Central memory CD8-positive, alpha-beta T cell (primary cell): Measurements from ENCODE around the gene KCNA5.

Experiments
- ATAC-seq: fragments of 150-1000 bp; cut with Tn5 transposase; replicated peaks from 2 replicates; pipeline ENCODE4 v1.10.0; 2022; ENCODE audit warnings: mild to moderate bottlenecking, moderate FRiP score, moderate number of reproducible peaks; ENCODE audit not compliant: poor library complexity, severe bottlenecking; ENCODE audit errors: extremely low read depth
- DNase-seq, 2 donors: peaks; one replicate each; pipeline ENCODE4 v3.0.0; 2021; ENCODE audit warnings: low spot score in 2 of 2
- H3K27ac Mint-ChIP-seq: one replicate; pipeline ENCODE4 v1.8.0; 2022; ENCODE audit warnings: low read depth, mild to moderate bottlenecking, moderate library complexity, mixed read lengths
- H3K27me3 Mint-ChIP-seq: one replicate; pipeline ENCODE4 v1.8.0; 2022; ENCODE audit warnings: mixed read lengths
- H3K36me3 Mint-ChIP-seq: one replicate; pipeline ENCODE4 v1.8.0; 2022; ENCODE audit warnings: mild to moderate bottlenecking, moderate library complexity, mixed read lengths; ENCODE audit not compliant: insufficient read depth
- H3K4me1 Mint-ChIP-seq: one replicate; pipeline ENCODE4 v1.8.0; 2022; ENCODE audit warnings: mixed read lengths
- H3K4me3 Mint-ChIP-seq: one replicate; pipeline ENCODE4 v1.8.0; 2022; ENCODE audit warnings: mild to moderate bottlenecking, moderate library complexity, mixed read lengths
- H3K9me3 Mint-ChIP-seq: one replicate; pipeline ENCODE4 v1.8.0; 2022; ENCODE audit warnings: mixed read lengths

Gene KCNA5

DNA sequence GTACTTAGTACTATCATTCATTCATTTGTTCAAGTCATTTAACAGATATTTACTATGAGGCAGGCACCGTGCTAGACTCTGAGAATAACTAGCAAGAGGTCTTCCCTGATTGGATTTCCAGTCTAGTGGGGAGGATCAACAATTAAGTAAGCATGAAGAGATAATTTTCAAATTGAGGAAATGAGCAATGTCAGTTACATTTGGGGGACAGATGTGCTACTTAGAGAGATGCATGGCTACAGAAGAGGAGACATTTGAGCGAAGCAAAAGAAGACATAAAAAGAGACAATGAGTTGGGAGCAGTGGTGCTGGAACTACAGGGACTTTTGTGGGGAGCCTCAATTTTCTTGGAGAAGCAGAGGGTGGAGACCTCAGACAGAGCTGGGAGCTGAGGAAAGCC is 7.7 kb downstream of the KCNA5 start:
- H3K4me3 Mint-ChIP-seq: no peak overlapping the region
- H3K36me3 Mint-ChIP-seq: no peaks in the 10 kb centered on the region
- no peak for ATAC-seq
- no peak for DNase-seq
- H3K9me3 Mint-ChIP-seq: no peaks in the 10 kb centered on the region
- no peaks in the 10 kb centered on the region for H3K4me1 Mint-ChIP-seq
- H3K27ac Mint-ChIP-seq: no peak overlapping the region
- H3K27me3 Mint-ChIP-seq: peaks cover 43% of the 10 kb centered on the region

GRCh38 chr12:5051913-5052312 is 8.2 kb downstream of the KCNA5 start:
- Mint-ChIP-seq H3K4me1 (no peaks in the 10 kb centered on the region), H3K4me3 (no peak overlapping the region), H3K27me3 (peaks cover 43% of the 10 kb centered on the region), H3K9me3 (no peaks in the 10 kb centered on the region), H3K27ac (no peak overlapping the region), H3K36me3 (no peaks in the 10 kb centered on the region)
- no peak for DNase-seq
- no peak for ATAC-seq

- no peak for ATAC-seq
- Mint-ChIP-seq H3K4me3 (no peak overlapping the region), H3K36me3 (no peaks in the 10 kb centered on the region), H3K27me3 (peaks cover 48% of the 10 kb centered on the region), H3K9me3 (no peaks in the 10 kb centered on the region), H3K4me1 (no peaks in the 10 kb centered on the region), H3K27ac (no peak overlapping the region)
- DNase-seq: no peak
These were observed 8.7 kb downstream of the KCNA5 start for GRCh38 chr12:5052348-5052747.

DNA sequence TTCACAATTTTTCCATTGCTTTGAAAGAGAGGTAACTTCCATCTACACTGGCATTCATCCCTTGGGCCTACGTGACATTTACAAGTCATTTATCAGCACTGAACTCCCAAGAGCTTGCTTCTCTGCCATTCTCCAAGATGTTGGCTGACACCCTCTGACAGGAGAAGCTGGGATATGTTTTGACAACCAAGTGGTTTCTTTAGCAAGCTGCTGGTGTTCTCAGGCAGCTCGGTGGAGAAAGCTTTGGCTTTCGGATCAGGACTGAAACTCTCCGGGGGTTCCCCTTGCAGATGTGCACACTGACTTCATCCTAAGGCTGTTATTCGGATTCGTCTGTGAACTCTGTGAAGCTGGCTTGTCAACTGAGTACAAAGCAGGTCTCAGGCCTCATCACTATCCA is 15.7 kb downstream of the KCNA5 start:
- no peaks in the 10 kb centered on the region for H3K36me3 Mint-ChIP-seq
- no peak for ATAC-seq
- H3K27ac Mint-ChIP-seq: no peak overlapping the region
- DNase-seq: no peak
- H3K4me1 Mint-ChIP-seq: no peaks in the 10 kb centered on the region
- H3K27me3 Mint-ChIP-seq: peaks cover 49% of the 10 kb centered on the region
- no peaks in the 10 kb centered on the region for H3K9me3 Mint-ChIP-seq
- H3K4me3 Mint-ChIP-seq: no peak overlapping the region

DNA sequence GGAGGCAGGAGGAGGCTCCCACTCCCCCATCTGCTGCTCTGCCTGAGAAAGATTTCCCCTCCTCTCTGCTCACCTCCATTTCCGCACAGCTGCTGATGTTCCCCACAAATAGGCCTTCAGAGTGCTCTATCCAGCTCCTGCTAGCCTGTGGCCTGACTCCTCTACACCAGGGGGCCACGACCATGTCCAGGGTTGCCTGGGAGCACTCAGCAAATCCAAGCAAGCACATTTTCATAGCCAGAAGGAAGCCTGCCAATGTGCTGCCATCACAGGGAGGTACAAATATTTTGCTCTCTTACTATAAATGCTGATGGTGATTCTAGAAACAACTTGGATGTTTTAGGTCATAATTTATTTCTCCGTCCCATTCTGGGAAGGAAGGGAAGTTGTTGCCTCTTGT is 17.3 kb downstream of the KCNA5 start:
- peaks cover 50% of the 10 kb centered on the region for H3K27me3 Mint-ChIP-seq
- DNase-seq (no peak), ATAC-seq (no peak)
- no peaks in the 10 kb centered on the region for H3K9me3 Mint-ChIP-seq
- no peak overlapping the region for H3K4me3 Mint-ChIP-seq
- H3K4me1 Mint-ChIP-seq: no peaks in the 10 kb centered on the region
- H3K36me3 Mint-ChIP-seq: no peaks in the 10 kb centered on the region
- no peak overlapping the region for H3K27ac Mint-ChIP-seq

- Mint-ChIP-seq H3K4me1 (no peaks in the 10 kb centered on the region), H3K9me3 (no peaks in the 10 kb centered on the region), H3K4me3 (no peak overlapping the region), H3K27me3 (peaks cover 41% of the 10 kb centered on the region), H3K36me3 (no peaks in the 10 kb centered on the region), H3K27ac (no peak overlapping the region)
- no peak for ATAC-seq
- DNase-seq: no peak
These were observed 19.5 kb downstream of the KCNA5 start for GRCh38 chr12:5063149-5063548.

DNA sequence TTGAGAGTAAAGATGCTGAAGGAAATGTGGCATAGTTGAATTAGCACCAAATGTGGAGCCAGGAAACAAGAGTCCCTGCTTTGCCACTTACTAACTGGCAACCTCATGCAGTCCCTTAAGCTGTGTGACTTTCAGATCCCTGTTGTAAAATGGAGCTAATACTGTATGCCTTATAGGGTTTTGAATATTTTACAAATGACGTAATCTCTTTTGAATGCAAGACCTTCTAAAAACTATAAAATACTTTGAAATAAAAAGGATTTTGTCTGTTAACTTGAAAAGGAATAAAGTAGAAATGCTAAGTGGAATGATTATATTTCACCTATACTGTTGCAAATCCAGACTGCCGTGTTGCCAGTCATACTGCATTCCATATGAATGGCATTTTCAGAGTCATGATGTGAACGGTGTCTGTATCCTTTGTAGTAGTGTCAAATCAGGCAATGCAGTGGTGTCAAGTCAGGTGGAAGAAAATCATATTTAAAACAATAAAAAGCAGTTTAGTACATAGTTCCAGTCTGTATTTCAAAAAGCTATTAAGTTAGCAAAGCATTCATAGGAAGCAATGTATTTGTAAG is 21.3 kb downstream of the KCNA5 start:
- no peak for DNase-seq
- no peaks in the 10 kb centered on the region for H3K36me3 Mint-ChIP-seq
- no peaks in the 10 kb centered on the region for H3K4me1 Mint-ChIP-seq
- peaks cover 48% of the 10 kb centered on the region for H3K27me3 Mint-ChIP-seq
- H3K9me3 Mint-ChIP-seq: no peaks in the 10 kb centered on the region
- no peak for ATAC-seq
- H3K4me3 Mint-ChIP-seq: no peak overlapping the region
- no peak overlapping the region for H3K27ac Mint-ChIP-seq

DNA sequence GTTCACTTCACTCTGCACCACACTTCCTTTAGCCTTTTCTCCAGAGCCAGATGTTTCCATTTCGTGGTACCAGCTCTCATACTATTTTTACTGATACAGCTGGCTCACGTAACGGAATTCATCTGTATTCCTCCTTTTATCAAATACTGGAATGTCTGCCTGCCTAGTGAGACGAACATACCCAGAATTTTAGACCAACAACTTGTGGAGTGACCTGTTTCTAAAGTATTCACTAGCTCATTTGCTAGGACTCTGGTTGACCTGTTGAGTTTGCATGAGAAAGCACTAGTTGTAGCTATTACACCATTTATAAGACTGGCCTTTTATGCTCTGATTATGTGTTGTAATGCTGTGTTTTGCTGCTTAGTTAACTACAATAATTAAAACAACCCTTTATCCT is 22.6 kb downstream of the KCNA5 start:
- Mint-ChIP-seq H3K27me3 (peaks cover 48% of the 10 kb centered on the region), H3K36me3 (no peaks in the 10 kb centered on the region), H3K4me1 (no peaks in the 10 kb centered on the region), H3K27ac (no peak overlapping the region), H3K4me3 (no peak overlapping the region), H3K9me3 (no peaks in the 10 kb centered on the region)
- ATAC-seq (no peak), DNase-seq (no peak)

GRCh38 chr12:5068126-5068525 is 24.4 kb downstream of the KCNA5 start:
- no peak for ATAC-seq
- Mint-ChIP-seq H3K27me3 (peaks cover 58% of the 10 kb centered on the region), H3K4me3 (no peak overlapping the region), H3K27ac (no peak overlapping the region), H3K4me1 (no peaks in the 10 kb centered on the region), H3K9me3 (no peaks in the 10 kb centered on the region), H3K36me3 (no peaks in the 10 kb centered on the region)
- no peak for DNase-seq

- no peak overlapping the region for H3K27ac Mint-ChIP-seq
- no peaks in the 10 kb centered on the region for H3K9me3 Mint-ChIP-seq
- H3K4me1 Mint-ChIP-seq: no peaks in the 10 kb centered on the region
- H3K4me3 Mint-ChIP-seq: no peak overlapping the region
- H3K27me3 Mint-ChIP-seq: peaks cover 62% of the 10 kb centered on the region
- DNase-seq (no peak), ATAC-seq (no peak)
- H3K36me3 Mint-ChIP-seq: no peaks in the 10 kb centered on the region
These were observed 24.9 kb downstream of the KCNA5 start for GRCh38 chr12:5068619-5069018.

DNA sequence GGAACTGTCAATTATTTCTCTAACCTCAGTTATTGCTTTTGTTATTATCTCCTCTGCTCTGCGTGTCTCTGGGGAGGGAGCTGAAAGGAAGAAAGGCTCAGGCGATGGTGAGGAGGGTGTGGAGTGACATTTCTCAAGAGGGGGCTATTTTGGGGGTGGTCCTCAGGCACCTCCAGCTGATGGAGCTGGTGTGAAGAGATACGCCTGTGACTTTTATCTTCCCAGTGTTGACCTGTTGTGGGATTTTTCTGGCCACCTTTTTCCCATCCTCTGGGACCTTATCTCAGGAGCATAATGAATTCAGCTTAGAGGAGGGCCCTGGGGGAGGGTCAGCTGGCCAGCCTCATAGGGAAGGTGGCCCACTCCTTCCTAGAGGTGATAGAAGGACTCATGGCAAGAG is 26.4 kb downstream of the KCNA5 start:
- no peaks in the 10 kb centered on the region for H3K36me3 Mint-ChIP-seq
- H3K27ac Mint-ChIP-seq: no peak overlapping the region

DNA sequence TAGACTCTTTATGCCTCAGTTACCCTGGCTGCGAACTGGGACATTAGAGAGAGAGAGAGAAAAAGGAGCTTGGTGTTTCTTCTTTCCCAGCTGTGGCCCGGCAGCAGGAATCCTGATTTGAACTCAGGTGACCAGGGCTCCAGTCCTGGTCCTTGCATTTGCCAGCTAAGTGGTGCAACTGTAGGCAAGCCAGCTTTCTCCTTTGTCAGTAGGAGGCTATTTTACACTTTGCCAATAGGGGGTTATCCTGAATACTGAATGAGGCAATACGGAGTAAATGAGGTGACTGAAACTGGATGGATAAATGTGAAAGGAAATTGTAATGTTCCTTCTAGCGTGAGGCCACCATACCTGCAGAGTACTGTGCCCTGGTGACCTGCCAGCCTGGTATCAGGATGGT is 27.8 kb downstream of the KCNA5 start:
- Mint-ChIP-seq H3K27me3 (peaks cover 58% of the 10 kb centered on the region), H3K4me3 (no peak overlapping the region), H3K36me3 (no peaks in the 10 kb centered on the region), H3K4me1 (no peaks in the 10 kb centered on the region), H3K9me3 (no peaks in the 10 kb centered on the region), H3K27ac (no peak overlapping the region)
- no peak for DNase-seq
- ATAC-seq: no peak

More for the DNA sequence above, 26.4 kb downstream of the KCNA5 start:
- Mint-ChIP-seq H3K4me1 (no peaks in the 10 kb centered on the region), H3K9me3 (no peaks in the 10 kb centered on the region), H3K4me3 (no peak overlapping the region), H3K27me3 (peaks cover 58% of the 10 kb centered on the region)
- ATAC-seq (no peak), DNase-seq (no peak)

GRCh38 chr12:5072311-5072710 is 28.6 kb downstream of the KCNA5 start:
- Mint-ChIP-seq H3K36me3 (no peaks in the 10 kb centered on the region), H3K27ac (no peak overlapping the region), H3K9me3 (no peaks in the 10 kb centered on the region), H3K27me3 (peaks cover 58% of the 10 kb centered on the region), H3K4me1 (no peaks in the 10 kb centered on the region), H3K4me3 (no peak overlapping the region)
- DNase-seq: no peak
- no peak for ATAC-seq

GRCh38 chr12:5073054-5073453 is 29.4 kb downstream of the KCNA5 start:
- ATAC-seq: no peak
- Mint-ChIP-seq H3K9me3 (no peaks in the 10 kb centered on the region), H3K4me3 (no peak overlapping the region), H3K36me3 (no peaks in the 10 kb centered on the region), H3K4me1 (no peaks in the 10 kb centered on the region), H3K27ac (no peak overlapping the region), H3K27me3 (peaks cover 58% of the 10 kb centered on the region)
- DNase-seq: no peak
